HEK293 (cell line): Measurements from ENCODE around the gene HEG1.

Experiments
- CTCF ChIA-PET: fragments of 350-600 bp; formaldehyde crosslinking; extraction: SDS; loops from one replicate; lab custom pipeline; 2021; ENCODE audit warnings: antibody characterized with exemption; lab: Yijun Ruan, JAX
- POLR2A ChIA-PET: fragments of 300-600 bp; formaldehyde crosslinking; extraction: SDS; loops from one replicate; lab custom pipeline; 2020; ENCODE audit warnings: antibody characterized with exemption, inconsistent platforms; lab: Yijun Ruan, JAX
- H3K27ac ChIP-seq: fragments of 200-500 bp; sonication (Bioruptor generic); 2 replicates; pipeline ENCODE4 v1.5.1; 2014; ENCODE audit warnings: low read depth, low read length, control low read depth, inconsistent platforms; ENCODE audit errors: extremely low read depth
- H3K36me3 ChIP-seq, 2 experiments: fragments of 200-500 bp in 1 of 2; sonication (Bioruptor generic) in 1 of 2; 1 replicate in 1 of 2; 2 replicates in 1 of 2; pipeline ENCODE4 v1.5.1; 2014 to 2017; ENCODE audit warnings: inconsistent platforms in 2 of 2, low read length in 2 of 2; ENCODE audit not compliant: control insufficient read depth in 2 of 2, insufficient read depth in 1 of 2
- H3K4me1 ChIP-seq: fragments of 200-500 bp; sonication (Bioruptor generic); 2 replicates; pipeline ENCODE4 v1.5.1; 2014; ENCODE audit warnings: mild to moderate bottlenecking, low read length, inconsistent platforms; ENCODE audit not compliant: control insufficient read depth, insufficient read depth
- H3K4me3 ChIP-seq: 2 replicates; pipeline ENCODE4 v1.5.1; 2011; ENCODE audit warnings: low read depth, mild to moderate bottlenecking, control low read depth, low read length, moderate library complexity
- H3K9me3 ChIP-seq: fragments of 200-500 bp; sonication (Bioruptor generic); 2 replicates; pipeline ENCODE4 v1.5.1; 2014; ENCODE audit warnings: low read depth, low read length, inconsistent platforms; ENCODE audit not compliant: control insufficient read depth, insufficient read depth
- FEZF1 ChIP-seq: fragments of 450-650 bp; formaldehyde crosslinking; IDR thresholded peaks from 2 replicates; pipeline ENCODE4 v1.5.1; 2016; ENCODE audit warnings: missing biosample characterization, missing genetic modification characterization
- GLI4 ChIP-seq: fragments of 450-650 bp; formaldehyde crosslinking; IDR thresholded peaks from 2 replicates; pipeline ENCODE4 v1.5.1; 2016; ENCODE audit warnings: missing biosample characterization, missing genetic modification characterization
- GLIS1 ChIP-seq: fragments of 450-650 bp; formaldehyde crosslinking; IDR thresholded peaks from 2 replicates; pipeline ENCODE4 v1.5.1; 2016; ENCODE audit warnings: missing biosample characterization, missing genetic modification characterization
- IKZF3 ChIP-seq: fragments of 450-650 bp; IDR thresholded peaks from 2 replicates; pipeline ENCODE4 v1.5.0; 2018; ENCODE audit warnings: missing biosample characterization, mild to moderate bottlenecking, missing genetic modification characterization, moderate library complexity
- KLF1 ChIP-seq: fragments of 450-650 bp; formaldehyde crosslinking; IDR thresholded peaks from 2 replicates; pipeline ENCODE4 v1.5.1; 2016; ENCODE audit warnings: missing biosample characterization, missing genetic modification characterization
- KLF17 ChIP-seq: fragments of 450-650 bp; formaldehyde crosslinking; IDR thresholded peaks from 2 replicates; pipeline ENCODE4 v1.5.1; 2016; ENCODE audit warnings: missing biosample characterization, missing genetic modification characterization
- OSR2 ChIP-seq: fragments of 450-650 bp; formaldehyde crosslinking; IDR thresholded peaks from 2 replicates; pipeline ENCODE4 v1.5.1; 2016; ENCODE audit warnings: missing biosample characterization, missing genetic modification characterization
- PRDM10 ChIP-seq: fragments of 450-650 bp; formaldehyde crosslinking; IDR thresholded peaks from 2 replicates; pipeline ENCODE4 v1.5.1; 2016; ENCODE audit warnings: missing biosample characterization, missing genetic modification characterization
- PRDM6 ChIP-seq: fragments of 450-650 bp; formaldehyde crosslinking; IDR thresholded peaks from 2 replicates; pipeline ENCODE4 v1.5.1; 2017; ENCODE audit warnings: missing biosample characterization, missing genetic modification characterization
- SP7 ChIP-seq: fragments of 450-650 bp; formaldehyde crosslinking; IDR thresholded peaks from 2 replicates; pipeline ENCODE4 v1.5.1; 2016; ENCODE audit warnings: missing biosample characterization, missing genetic modification characterization
- ZBTB20 ChIP-seq: fragments of 450-650 bp; formaldehyde crosslinking; IDR thresholded peaks from 2 replicates; pipeline ENCODE4 v1.5.1; 2016; ENCODE audit warnings: missing biosample characterization, missing genetic modification characterization
- ZBTB21 ChIP-seq: fragments of 450-650 bp; formaldehyde crosslinking; IDR thresholded peaks from 2 replicates; pipeline ENCODE4 v1.5.1; 2017; ENCODE audit warnings: missing biosample characterization, missing genetic modification characterization
- ZIC2 ChIP-seq: fragments of 450-650 bp; formaldehyde crosslinking; IDR thresholded peaks from 2 replicates; pipeline ENCODE4 v1.5.1; 2016; ENCODE audit warnings: missing biosample characterization, missing genetic modification characterization
- ZNF16 ChIP-seq: fragments of 450-650 bp; formaldehyde crosslinking; IDR thresholded peaks from 2 replicates; pipeline ENCODE4 v1.5.1; 2016; ENCODE audit warnings: low read depth, missing biosample characterization, missing genetic modification characterization
- ZNF274 ChIP-seq, 2 experiments: fragments of 200-500 bp in 1 of 2; fragments of 450-650 bp in 1 of 2; sonication (Bioruptor generic) in 1 of 2; formaldehyde crosslinking in 1 of 2; IDR thresholded peaks; 2 replicates each; pipeline versions ENCODE4 v1.5.1 to v1.6.1; 2014 to 2016; ENCODE audit warnings: borderline replicate concordance in 1 of 2, inconsistent platforms in 1 of 2, low read length in 1 of 2, missing biosample characterization in 1 of 2, missing genetic modification characterization in 1 of 2
- ZNF560 ChIP-seq: fragments of 450-650 bp; formaldehyde crosslinking; IDR thresholded peaks from 2 replicates; pipeline ENCODE4 v1.5.1; 2017; ENCODE audit warnings: missing biosample characterization, missing genetic modification characterization, borderline replicate concordance
- ZNF561 ChIP-seq: fragments of 450-650 bp; IDR thresholded peaks from 2 replicates; pipeline ENCODE4 v1.5.1; 2018; ENCODE audit warnings: missing biosample characterization, missing genetic modification characterization, borderline replicate concordance
- ZNF571 ChIP-seq: fragments of 450-650 bp; formaldehyde crosslinking; IDR thresholded peaks from 2 replicates; pipeline ENCODE4 v1.5.0; 2017; ENCODE audit warnings: missing biosample characterization, missing genetic modification characterization
- ZNF660 ChIP-seq: fragments of 450-650 bp; IDR thresholded peaks from 2 replicates; pipeline ENCODE4 v1.5.1; 2018; ENCODE audit warnings: missing biosample characterization, mild to moderate bottlenecking, missing genetic modification characterization
- ZNF677 ChIP-seq: fragments of 450-650 bp; IDR thresholded peaks from 2 replicates; pipeline ENCODE4 v1.5.0; 2018; ENCODE audit warnings: missing biosample characterization, mild to moderate bottlenecking, missing genetic modification characterization, moderate library complexity
- ZSCAN30 ChIP-seq: fragments of 450-650 bp; IDR thresholded peaks from 2 replicates; pipeline ENCODE4 v1.5.1; 2018; ENCODE audit warnings: missing biosample characterization, mild to moderate bottlenecking, missing genetic modification characterization, moderate library complexity
- TF ChIP-seq, protein P1 (sequence below): fragments of 450-650 bp; formaldehyde crosslinking; IDR thresholded peaks from 2 replicates; pipeline ENCODE4 v1.5.1; 2016; ENCODE audit warnings: missing biosample characterization, missing genetic modification characterization
- TF ChIP-seq, protein P2 (sequence below): fragments of 450-650 bp; formaldehyde crosslinking; IDR thresholded peaks from 2 replicates; pipeline ENCODE4 v1.5.1; 2017; ENCODE audit warnings: missing biosample characterization, missing genetic modification characterization

The HEG1 gene

GRCh38 chr3:125052624-125053303 is 3.0 kb downstream of the HEG1 start (continued):
- TF ChIP-seq, protein P1, sequence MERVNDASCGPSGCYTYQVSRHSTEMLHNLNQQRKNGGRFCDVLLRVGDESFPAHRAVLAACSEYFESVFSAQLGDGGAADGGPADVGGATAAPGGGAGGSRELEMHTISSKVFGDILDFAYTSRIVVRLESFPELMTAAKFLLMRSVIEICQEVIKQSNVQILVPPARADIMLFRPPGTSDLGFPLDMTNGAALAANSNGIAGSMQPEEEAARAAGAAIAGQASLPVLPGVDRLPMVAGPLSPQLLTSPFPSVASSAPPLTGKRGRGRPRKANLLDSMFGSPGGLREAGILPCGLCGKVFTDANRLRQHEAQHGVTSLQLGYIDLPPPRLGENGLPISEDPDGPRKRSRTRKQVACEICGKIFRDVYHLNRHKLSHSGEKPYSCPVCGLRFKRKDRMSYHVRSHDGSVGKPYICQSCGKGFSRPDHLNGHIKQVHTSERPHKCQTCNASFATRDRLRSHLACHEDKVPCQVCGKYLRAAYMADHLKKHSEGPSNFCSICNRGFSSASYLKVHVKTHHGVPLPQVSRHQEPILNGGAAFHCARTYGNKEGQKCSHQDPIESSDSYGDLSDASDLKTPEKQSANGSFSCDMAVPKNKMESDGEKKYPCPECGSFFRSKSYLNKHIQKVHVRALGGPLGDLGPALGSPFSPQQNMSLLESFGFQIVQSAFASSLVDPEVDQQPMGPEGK (tag by site-specific recombination) = peak; percentile 59; the same call in 1 of the 2 replicates
- TF ChIP-seq PRDM10 (tag by site-specific recombination) (0 out of 2 replicates have a peak, but pooled peaks have one; percentile 13), ZNF677 (tag by site-specific recombination) (no peak), KLF17 (peak; percentile 91), GLI4 (no peak), SP7 (tag by site-specific recombination) (0 out of 2 replicates have a peak, but pooled peaks have one; percentile 11), KLF1 (tag by site-specific recombination) (peak; percentile 33; the same call in 1 of the 2 replicates), GLIS1 (peak; percentile 40; the same call in 1 of the 2 replicates), OSR2 (tag by site-specific recombination) (peak; percentile 81), PRDM6 (tag by site-specific recombination) (0 out of 2 replicates have a peak, but pooled peaks have one; percentile 30)
- TF ChIP-seq, all 188 proteins: peak for 21

- Histone ChIP-seq H3K9me3 (no peaks in the 10 kb centered on the region), H3K27ac (peak overlapping the region; percentile 10), H3K4me3 (no peak overlapping the region), H3K4me1 (peaks cover 13% of the 10 kb centered on the region), H3K36me3 (peaks cover 0 to 20% of the 10 kb centered on the region in 2 experiments; a peak in 1 of 3 replicates)
- ChIA-PET POLR2A (interaction anchor here (1.1 kb wide), 1 partner anchor 11 kb away, joined by 4 read pairs; no protein-coding TSS in a partner anchor), CTCF (no interaction called here)
- TF ChIP-seq, protein P2, sequence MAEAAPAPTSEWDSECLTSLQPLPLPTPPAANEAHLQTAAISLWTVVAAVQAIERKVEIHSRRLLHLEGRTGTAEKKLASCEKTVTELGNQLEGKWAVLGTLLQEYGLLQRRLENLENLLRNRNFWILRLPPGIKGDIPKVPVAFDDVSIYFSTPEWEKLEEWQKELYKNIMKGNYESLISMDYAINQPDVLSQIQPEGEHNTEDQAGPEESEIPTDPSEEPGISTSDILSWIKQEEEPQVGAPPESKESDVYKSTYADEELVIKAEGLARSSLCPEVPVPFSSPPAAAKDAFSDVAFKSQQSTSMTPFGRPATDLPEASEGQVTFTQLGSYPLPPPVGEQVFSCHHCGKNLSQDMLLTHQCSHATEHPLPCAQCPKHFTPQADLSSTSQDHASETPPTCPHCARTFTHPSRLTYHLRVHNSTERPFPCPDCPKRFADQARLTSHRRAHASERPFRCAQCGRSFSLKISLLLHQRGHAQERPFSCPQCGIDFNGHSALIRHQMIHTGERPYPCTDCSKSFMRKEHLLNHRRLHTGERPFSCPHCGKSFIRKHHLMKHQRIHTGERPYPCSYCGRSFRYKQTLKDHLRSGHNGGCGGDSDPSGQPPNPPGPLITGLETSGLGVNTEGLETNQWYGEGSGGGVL (tag by site-specific recombination) = peak; percentile 82
- TF ChIP-seq ZBTB21 = no peak
- TF ChIP-seq ZIC2 (tag by site-specific recombination) = peak; percentile 41; the same call in 1 of the 2 replicates
- no peak for TF ChIP-seq IKZF3 (tag by site-specific recombination)
- TF ChIP-seq GLIS1 = peak; percentile 45; the same call in 1 of the 2 replicates
- no peak for TF ChIP-seq ZNF561 (tag by site-specific recombination)
- TF ChIP-seq ZNF571 (tag by site-specific recombination) = no peak
- peak; percentile 36; the same call in 1 of the 2 replicates for TF ChIP-seq OSR2 (tag by site-specific recombination)
- peak; percentile 67 for TF ChIP-seq ZNF660 (tag by site-specific recombination)
- peak; percentile 16; the same call in 1 of the 2 replicates for TF ChIP-seq ZBTB20 (tag by site-specific recombination)
- no peak for TF ChIP-seq ZNF16 (tag by site-specific recombination)
- TF ChIP-seq ZNF274 (IDR thresholded peaks at IDR 0.05; ENCODE audit: low read length) = no peak
- no peak for TF ChIP-seq ZNF274 (tag by site-specific recombination; IDR thresholded peaks at IDR 0.05; ENCODE audit: borderline replicate concordance)
- TF ChIP-seq ZSCAN30 (tag by site-specific recombination) = 0 out of 2 replicates have a peak, but pooled peaks have one; percentile 22
- no peak for TF ChIP-seq ZNF560 (tag by site-specific recombination)
- TF ChIP-seq FEZF1 (tag by site-specific recombination) = peak; percentile 93
These were observed 3.8 kb downstream of the HEG1 start for GRCh38 chr3:125051715-125052581.
